TTC549 (cell line): ENCODE data around the gene AGBL1.

Experiments used
- FAIRE-seq: peaks from 2 replicates; lab custom pipeline; 2012; peaks lifted over from hg19 to GRCh38; lab: Jason Lieb, UNC

The AGBL1 gene

GRCh38 chr15:86163816-86164215 is 84.1 kb downstream of the AGBL1 start:
- FAIRE-seq = no peak

GRCh38 chr15:86164232-86164898 is 84.7 kb downstream of the AGBL1 start:
- no peak for FAIRE-seq

GRCh38 chr15:86165265-86166211 is 85.9 kb downstream of the AGBL1 start:
- FAIRE-seq = no peak

- no peak for FAIRE-seq
These were observed 88.2 kb downstream of the AGBL1 start for GRCh38 chr15:86167841-86168240.

- FAIRE-seq = no peak
These were observed 99.2 kb downstream of the AGBL1 start for GRCh38 chr15:86178845-86179244.

- FAIRE-seq = no peak
These were observed 104.2 kb downstream of the AGBL1 start for GRCh38 chr15:86183596-86184491.

- no peak for FAIRE-seq
These were observed 114.2 kb downstream of the AGBL1 start for GRCh38 chr15:86193716-86194380.

- FAIRE-seq = no peak
These were observed 118.1 kb downstream of the AGBL1 start for GRCh38 chr15:86197770-86198169.

GRCh38 chr15:86199467-86200145 is 119.9 kb downstream of the AGBL1 start:
- FAIRE-seq = no peak

GRCh38 chr15:86201313-86202008 is 121.8 kb downstream of the AGBL1 start:
- no peak for FAIRE-seq

GRCh38 chr15:86203462-86203861 is 123.8 kb downstream of the AGBL1 start:
- no peak for FAIRE-seq

- FAIRE-seq = no peak
These were observed 125.4 kb downstream of the AGBL1 start for GRCh38 chr15:86205096-86205495.

- no peak for FAIRE-seq
These were observed 133.7 kb downstream of the AGBL1 start for GRCh38 chr15:86213420-86213819.

- FAIRE-seq = no peak
These were observed 134.2 kb downstream of the AGBL1 start for GRCh38 chr15:86213888-86214287.

GRCh38 chr15:86221119-86221518 is 141.4 kb downstream of the AGBL1 start:
- FAIRE-seq = no peak

GRCh38 chr15:86229306-86229705 is 149.6 kb downstream of the AGBL1 start:
- FAIRE-seq = no peak

- FAIRE-seq = no peak
These were observed 150.3 kb downstream of the AGBL1 start for GRCh38 chr15:86229936-86230335.

- no peak for FAIRE-seq
These were observed 152.4 kb downstream of the AGBL1 start for GRCh38 chr15:86231864-86232721.

- no peak for FAIRE-seq
These were observed 156.0 kb downstream of the AGBL1 start for GRCh38 chr15:86235667-86236066.
